Activated T-cell treated with anti-CD3 and anti-CD28 coated beads for 48 hours (primary cell): ENCODE results near the gene ELAPOR1.
"Not testable (repeated sequence)": the region's sequence is repeated elsewhere in the genome, so short reads cannot be mapped to it uniquely, and the experiment has no call there.

Experiments
- DNase-seq: peaks from one replicate; pipeline ENCODE4 v3.0.0-alpha.2; 2020; ENCODE audit warnings: low read depth

Gene ELAPOR1

DNA sequence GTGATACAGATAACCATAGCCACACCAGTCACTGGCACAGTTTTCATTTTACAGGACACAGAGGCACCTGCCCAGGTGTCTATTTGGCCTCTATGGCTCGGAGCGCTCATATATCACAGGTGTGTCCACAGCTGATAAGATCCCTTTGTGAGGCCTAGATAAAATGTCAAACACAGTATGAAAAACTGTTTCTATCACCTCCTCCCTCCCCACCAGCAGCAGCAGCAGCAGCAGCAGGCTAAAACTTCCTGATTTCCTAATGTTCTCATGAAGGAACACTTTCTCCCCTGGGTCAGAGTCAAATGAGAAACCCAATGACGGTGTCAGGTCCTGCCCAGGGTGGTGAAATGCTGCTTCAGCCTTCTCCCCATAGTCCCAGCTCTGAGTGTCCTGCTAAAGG is 24.4 kb downstream of the ELAPOR1 start:
- DNase-seq = no peak

GRCh38 chr1:109140392-109140791 is 26.5 kb downstream of the ELAPOR1 start:
- no peak for DNase-seq

- DNase-seq = no peak
These were observed 28.3 kb downstream of the ELAPOR1 start for GRCh38 chr1:109142260-109142659.

GRCh38 chr1:109142725-109143124 is 28.8 kb downstream of the ELAPOR1 start:
- DNase-seq = not testable (repeated sequence)

DNA sequence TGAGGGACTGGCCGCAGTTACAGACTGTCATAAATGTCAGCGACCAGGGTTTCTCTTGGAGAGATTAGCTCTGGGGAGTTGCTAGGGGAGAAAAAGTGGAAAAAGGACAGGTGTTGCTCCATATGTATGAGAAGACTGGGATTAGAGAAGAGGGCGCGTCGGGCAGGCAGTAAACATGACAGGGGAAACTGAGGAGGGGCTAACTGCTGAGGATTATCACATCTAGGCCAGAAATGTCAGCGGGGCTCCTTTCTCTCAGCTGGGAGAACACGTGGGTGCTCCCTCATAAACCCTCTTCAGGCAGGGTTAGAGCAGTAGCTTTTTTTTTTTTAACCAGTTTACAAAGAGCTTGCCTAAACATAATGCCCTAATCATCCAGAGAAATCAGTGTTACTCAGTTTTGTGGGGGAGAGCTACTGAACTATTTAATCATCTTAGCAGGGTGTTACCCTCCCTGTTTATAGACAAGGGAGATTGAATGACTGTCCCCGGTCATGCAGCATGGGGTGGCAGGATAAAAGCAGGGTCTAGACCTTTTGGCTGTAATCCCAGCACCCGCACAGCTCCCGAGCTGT is 35.2 kb downstream of the ELAPOR1 start:
- no peak for DNase-seq

- no peak for DNase-seq
These were observed 36.1 kb downstream of the ELAPOR1 start for GRCh38 chr1:109149874-109150601.

DNA sequence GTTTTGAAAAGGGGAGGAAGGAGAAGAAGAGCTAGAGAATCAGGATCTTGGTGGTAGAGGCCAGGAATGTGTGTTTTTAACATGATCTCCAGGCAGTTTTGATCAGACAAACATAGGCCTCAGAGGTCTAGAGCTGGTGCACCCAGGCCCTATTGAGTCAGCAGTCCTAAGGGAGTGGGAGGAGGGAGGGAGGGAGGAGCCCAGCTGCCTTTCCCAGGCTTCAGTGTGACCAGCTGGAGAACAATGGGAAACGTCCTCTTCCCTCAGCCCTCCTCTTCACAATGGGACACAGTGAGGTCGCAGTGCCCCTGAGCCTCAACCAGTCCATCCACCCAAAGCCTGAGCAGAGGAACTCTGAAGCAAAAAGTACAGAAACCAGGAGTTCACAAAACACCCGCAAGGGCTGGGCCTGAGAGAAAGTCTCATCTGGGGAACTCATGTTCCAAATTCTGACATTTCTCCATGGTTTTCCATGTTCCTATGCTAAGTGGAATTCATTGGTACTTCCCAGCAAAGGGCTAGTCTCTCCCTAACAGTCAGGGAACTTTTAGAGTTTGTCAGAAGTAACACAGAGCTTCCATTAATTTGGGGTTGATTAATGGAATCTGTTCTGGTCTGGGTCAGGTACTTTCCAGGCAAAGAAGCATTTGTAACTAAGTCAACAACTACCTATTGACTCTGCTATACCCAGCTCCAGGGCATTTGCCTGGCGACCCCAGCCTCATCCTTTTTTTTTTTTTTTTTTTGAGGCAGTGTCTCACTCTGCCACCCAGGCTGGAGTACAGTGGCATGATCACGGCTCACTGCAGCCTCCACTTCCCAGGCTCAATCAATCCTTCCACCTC is 37.5 kb downstream of the ELAPOR1 start:
- no peak for DNase-seq

- DNase-seq = no peak
These were observed 38.3 kb downstream of the ELAPOR1 start for GRCh38 chr1:109152196-109152595.

DNA sequence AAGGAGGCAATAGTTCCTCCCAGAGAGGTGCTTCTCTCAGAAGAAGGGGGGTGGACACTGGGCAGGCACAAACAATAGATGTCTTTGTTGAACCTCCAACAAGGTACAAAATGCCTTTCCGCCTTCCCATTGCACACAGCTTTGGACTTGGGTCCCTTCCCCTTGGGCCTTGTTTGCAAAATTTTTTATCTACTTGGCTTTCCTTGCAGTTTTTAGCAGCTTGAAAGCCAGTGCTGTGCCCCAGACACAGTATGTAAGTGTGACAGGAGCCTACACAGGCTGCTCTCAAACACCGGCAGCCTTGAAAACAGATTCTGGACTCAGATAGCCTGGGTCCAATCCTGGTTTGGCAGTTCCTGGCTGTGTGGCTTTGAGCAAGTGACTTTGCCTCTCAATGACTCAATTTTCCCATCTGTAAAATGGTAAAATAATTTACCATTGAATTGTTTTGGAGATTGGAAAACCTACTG is 43.0 kb downstream of the ELAPOR1 start:
- DNase-seq = no peak

- no peak for DNase-seq
These were observed 44.5 kb downstream of the ELAPOR1 start for GRCh38 chr1:109158433-109158832.

GRCh38 chr1:109159326-109159725 is 45.4 kb downstream of the ELAPOR1 start:
- no peak for DNase-seq

DNA sequence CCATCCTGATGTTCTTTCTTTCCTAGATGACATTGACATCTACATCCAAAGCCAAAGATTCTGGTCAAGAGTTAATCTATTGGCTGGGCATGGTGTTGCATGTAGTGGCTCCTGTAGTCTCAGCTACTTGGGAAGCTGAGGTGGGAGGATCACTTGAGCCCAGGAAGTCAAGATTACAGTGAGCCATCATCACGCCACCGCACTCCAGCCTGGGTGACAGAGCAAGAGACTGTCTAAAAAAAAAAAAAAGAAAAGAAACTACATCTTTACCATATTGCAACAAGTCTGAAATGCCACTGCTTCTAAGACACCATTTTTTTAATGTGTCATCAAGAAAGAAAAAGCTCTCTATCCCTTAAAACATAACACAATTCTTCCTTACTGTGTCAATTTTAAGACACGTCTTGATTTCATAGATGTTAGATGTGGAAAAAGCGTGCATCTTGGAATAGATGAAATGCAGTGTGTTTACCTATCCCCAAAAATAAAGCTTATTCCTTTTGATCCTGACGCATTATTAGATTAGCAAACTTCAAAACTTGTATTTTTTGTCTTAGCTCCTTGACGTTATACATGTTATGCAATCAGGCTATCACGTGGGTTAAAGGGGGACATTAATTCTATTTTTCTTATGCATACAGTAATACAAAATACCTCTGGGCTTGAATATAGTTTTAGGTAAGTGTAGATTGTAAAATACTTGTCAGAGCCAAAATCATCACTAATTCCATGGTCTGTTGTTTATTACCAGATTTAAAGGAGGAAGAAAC is 46.3 kb downstream of the ELAPOR1 start:
- DNase-seq = no peak

- DNase-seq = peak; percentile 23
These were observed 48.1 kb downstream of the ELAPOR1 start for GRCh38 chr1:109161858-109162606.

GRCh38 chr1:109162626-109163025 is 48.7 kb downstream of the ELAPOR1 start:
- no peak for DNase-seq

DNA sequence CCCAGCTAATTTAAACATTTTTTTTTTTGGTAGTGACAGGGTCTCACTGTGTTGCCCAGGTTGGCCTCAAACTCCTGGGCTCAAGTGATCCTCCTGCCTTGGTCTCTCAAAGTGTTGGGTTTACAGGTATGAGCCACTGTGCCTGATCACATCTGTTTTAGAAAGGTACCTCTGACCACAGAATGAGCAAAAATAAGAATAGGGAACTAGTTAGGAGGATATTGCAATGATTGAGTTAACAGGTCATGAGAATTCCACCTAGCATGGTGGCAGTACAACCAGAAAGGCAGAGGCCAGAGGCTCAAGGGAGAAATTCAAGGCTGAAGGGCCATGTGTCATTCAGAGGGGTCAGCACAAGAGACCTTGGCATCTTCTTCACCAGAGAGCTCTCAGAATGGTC is 49.6 kb downstream of the ELAPOR1 start:
- no peak for DNase-seq
